SK-MEL-5 (cell line): Measurements from ENCODE around the gene COL27A1. TPM values are rescaled to one million over a fixed set of nuclear protein-coding genes. Genes with fewer than 3 reads are reported as not detected.
"Not testable (repeated sequence)": the region's sequence is repeated elsewhere in the genome, so short reads cannot be mapped to it uniquely, and the experiment has no call there.

ENCODE experiments used
- DNase-seq: peaks from one replicate; pipeline ENCODE4 v3.0.0-alpha.2; 2016; ENCODE audit warnings: low read depth, low spot score
- in situ Hi-C: cut with HindIII; loops from 2 replicates; pipeline ENCODE4 v1.10.0; 2016; ENCODE audit warnings: low sequenced_read_pairs, high pct_unique_total_duplicates, low pct_unique_long_range_greater_than_20kb
- total RNA-seq: library from RNA; depleted of rRNA; stranded (reverse); fragments of >200 nt; shearing (Covaris generic); gene quantifications from 2 replicates; pipeline ENCODE4 v1.2.3, GENCODE V29; 2014

The COL27A1 gene
- total RNA-seq, 1 experiment from 2014 or later, result 0.90 TPM

DNA sequence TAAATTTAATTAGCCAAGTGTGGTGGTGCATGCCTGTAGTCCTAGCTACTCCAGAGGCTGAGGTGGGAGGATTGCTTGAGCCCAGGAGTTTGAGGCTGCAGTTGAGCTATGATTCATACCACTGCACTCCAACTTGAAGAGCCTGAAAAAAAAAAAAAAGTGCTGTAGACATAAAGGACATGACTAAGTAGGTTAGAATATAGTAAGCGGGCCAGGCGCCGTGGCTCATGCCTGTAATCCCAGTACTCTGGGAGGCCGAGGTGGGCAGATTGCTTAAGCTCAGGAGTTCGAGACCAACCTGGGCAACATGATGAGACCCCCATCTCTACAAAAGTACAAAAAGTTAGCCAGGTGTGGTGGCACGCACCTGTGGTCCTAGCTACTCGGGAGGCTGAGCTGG is 165.4 kb downstream of the COL27A1 start:
- DNase-seq, result not testable (repeated sequence)

DNA sequence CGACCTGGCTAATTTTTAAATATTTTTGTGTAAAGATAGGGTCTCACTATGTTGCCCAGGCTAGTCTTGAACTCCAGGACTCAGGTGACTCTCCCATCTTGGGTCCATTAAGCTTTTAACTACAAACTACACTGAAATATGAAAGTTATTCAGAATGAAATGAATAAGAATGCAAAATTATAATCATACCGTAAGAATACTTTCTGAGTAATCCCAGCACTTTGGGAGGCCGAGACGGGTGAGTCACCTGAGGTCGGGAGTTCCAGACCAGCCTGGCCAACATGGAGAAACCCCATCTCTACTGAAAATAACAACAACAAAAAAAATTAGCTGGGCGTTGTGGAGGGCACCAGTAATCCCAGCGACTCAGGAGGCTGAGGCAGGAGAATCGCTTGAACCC is 166.4 kb downstream of the COL27A1 start:
- no peak for DNase-seq
- in situ Hi-C loops, result no loop called here

More for the DNA sequence above, 165.4 kb downstream of the COL27A1 start:
- in situ Hi-C loops, result not testable (repeated sequence)

DNA sequence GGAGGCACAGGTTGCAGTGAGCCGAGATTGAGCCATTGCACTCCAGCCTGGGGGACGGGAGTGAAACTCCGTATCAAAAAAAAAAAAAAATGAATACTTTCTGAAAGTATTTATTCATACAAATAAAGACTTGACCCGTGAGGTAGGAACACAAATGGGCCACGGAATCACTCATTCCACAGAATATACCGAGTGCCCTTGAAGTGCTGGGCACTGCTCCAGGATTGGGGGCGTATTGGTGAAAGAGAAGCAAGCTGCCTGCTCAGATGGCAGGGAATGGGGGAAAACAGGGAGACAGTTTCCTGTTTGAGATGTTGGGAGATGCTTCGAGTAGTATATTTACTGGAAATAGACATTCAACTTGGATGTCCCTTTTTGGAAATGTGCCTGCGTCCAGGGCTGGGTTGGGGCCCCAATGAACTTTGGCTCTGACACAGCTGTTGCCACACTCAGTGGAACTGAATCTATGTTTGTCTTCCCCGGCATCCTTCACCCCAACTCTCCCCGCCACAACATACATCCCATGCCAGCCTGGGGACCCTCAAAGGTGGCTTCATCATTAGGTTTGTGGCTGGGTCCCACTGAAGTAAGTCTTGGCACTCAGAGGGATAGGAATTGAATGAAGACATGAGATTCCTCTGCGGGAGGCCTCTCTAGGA is 167.0 kb downstream of the COL27A1 start:
- DNase-seq, in situ Hi-C loops: not testable (repeated sequence)

DNA sequence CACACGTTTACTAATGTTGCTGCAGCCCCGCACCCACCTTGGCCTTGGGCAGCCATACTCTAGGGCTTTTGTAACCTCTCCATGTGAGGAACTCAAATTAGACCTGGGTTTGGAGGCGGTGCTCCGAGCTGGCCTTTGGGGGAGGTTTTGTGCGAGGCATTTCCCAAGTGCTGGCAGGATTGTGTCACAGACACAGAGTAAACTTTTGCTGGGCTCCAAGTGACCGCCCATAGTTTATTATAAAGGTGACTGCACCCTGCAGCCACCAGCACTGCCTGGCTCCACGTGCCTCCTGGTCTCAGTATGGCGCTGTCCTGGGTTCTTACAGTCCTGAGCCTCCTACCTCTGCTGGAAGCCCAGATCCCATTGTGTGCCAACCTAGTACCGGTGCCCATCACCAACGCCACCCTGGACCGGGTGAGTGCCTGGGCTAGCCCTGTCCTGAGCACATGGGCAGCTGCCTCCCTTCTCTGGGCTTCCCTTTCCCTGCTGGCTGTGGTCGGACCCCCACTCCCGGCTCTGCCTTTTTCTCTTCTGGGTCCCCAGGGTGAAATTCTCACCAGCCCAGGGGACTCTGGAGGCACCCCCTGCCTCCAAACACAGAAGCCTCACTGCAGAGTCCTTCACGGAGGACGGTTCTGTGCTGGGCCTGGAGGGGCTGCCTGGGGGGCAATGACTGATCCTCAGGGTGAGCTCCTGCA is 167.6 kb downstream of the COL27A1 start, which contains the start of gene ORM1:
TSS of gene ORM1 (plus strand) at position 268 of the 701 bp plus-strand sequence. CDS start at position 304, 36 bp downstream.
- in situ Hi-C loops, DNase-seq: not testable (repeated sequence)

DNA sequence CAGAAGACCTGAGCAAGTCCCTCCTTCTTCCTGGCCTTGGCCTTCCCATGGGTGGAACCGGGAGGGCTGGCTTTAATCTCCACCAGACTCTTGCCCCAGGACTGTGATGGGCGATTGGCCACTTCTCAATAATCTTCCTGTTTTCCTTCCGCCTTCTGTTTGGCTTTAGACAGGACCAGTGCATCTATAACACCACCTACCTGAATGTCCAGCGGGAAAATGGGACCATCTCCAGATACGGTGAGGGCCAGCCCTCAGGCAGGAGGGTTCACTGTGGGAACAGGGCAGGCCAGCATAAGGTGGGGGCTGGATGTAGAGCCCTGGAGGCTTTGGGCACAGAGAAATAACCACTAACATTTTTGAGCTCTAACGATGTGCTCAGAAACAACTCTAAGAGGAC is 168.5 kb downstream of the COL27A1 start:
- DNase-seq, in situ Hi-C loops: not testable (repeated sequence)

DNA sequence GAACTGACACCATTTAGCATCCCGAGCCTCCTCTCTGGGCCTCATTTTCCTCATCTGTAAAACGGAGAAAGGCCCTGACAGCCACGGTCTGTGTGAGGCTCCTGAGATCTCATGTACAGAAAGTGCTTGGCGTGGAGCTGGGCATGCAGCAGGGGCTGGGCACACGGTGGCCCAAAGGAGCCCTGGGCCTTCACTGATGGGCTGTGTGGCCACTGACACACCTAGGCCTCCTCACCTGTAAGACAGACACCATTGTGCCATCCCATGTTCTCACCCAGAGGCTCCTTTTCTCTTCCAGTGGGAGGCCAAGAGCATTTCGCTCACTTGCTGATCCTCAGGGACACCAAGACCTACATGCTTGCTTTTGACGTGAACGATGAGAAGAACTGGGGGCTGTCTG is 169.2 kb downstream of the COL27A1 start:
- in situ Hi-C loops, result no loop called here
- no peak for DNase-seq

DNA sequence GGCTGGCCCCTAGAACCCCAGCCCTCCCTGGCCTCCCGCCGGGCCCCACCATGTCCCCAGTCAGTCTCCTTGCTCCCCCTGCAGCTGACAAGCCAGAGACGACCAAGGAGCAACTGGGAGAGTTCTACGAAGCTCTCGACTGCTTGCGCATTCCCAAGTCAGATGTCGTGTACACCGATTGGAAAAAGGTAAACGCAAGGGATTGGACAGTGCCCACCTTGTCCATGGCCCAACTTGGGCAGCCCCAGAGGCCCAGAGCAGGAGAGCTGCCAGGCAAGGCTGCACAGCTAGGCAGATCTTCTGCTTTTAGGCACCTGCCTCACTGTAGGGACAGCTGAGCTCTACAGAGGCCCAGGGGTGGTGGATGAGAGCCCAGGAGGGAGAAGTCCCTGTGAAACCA is 169.6 kb downstream of the COL27A1 start:
- in situ Hi-C loops, DNase-seq: not testable (repeated sequence)

DNA sequence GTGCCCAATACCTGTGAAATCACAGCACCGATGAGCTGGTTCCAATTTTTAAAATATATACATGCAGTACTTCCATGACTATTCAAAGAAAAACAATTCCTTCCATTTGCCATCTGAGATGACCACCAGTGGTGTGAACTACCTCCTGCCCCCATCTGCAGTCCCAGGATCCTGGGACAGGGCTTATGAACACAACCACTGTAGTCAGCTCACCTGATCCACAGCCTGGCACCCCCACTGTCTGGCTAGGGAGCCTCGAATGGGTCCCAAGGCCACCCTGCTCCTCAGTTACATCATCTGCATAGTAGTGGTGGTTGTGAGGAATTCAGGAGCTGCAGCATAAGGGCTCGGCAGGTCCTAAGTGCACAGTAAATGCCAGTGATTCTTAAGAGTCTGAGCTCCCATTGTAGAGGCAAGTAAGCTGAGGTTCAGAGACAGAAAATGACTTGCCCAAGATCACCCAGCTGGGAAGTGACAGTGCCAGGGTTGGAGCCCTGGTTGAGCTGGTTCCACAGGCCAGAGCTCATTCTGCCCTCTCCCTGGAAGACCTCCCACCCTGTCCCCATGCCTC is 170.4 kb downstream of the COL27A1 start:
- in situ Hi-C loops, DNase-seq: not testable (repeated sequence)

DNA sequence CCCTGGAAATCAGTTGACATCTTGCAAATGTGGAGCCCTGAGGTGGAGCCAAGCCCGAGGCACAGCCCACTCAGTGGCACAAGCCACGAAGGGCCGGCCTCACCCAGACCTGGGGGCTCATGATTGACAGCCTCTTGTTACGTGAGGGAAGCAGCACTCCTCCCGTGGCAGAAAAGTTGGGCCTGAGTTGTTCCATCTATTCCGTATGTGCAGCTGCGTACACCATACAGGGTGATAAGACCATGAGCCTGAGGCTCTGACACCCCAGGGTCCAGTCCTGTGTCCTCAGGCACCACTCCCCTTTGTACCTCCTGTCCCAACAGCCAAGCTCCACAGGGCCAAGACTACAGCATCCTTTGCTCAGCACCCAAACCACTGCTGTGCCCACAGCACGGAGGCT is 172.4 kb downstream of the COL27A1 start:
- in situ Hi-C loops, result no loop called here

DNA sequence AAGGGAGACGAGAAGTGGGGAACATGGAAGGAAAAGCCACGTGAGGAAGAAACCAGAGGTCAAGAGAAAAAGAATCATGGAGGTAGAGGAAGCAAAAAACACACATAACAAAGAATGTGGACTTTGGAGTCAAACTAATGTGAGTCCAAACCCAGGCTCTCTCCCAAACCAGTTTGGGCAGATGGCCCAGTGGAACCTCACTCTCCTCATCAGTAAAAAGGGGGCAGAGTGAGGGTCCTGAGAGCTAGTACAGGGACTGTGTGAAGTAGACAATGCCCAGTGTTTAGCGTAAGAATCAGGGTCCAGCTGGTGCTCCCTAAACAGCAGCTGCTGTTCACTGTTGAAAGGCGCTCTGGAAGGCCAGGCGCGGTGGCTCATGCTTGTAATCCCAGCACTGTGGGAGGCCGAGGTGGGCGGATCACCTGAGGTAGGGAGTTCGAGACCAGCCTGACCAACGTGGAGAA is 173.1 kb downstream of the COL27A1 start:
- DNase-seq, in situ Hi-C loops: not testable (repeated sequence)

More for the DNA sequence above, 172.4 kb downstream of the COL27A1 start:
- DNase-seq, result no peak

DNA sequence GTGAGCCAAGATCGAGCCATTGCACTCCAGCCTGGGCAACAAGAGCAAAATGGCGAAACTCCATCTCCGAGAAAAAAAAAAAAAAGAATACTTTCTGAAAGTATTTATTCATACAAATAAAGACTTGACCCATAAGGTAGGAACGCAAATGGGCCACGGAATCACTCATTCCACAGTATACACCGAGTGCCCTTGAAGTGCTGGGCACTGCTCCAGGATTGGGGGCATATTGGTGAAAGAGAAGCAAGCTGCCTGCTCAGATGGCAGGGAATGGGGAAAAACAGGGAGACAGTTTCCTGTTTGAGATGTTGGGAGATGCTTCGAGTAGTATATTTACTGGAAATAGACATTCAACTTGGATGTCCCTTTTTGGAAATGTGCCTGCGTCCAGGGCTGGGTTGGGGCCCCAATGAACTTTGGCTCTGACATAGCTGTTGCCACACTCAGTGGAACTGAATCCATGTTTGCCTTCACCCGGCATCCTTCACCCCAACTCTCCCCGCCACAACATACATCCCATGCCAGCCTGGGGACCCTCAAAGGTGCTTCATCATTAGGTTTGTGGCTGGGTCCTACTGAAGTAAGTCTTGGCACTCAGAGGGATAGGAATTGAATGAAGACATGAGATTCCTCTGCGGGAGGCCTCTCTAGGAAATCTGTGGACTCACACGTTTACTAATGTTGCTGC is 173.7 kb downstream of the COL27A1 start:
- DNase-seq, in situ Hi-C loops: not testable (repeated sequence)

DNA sequence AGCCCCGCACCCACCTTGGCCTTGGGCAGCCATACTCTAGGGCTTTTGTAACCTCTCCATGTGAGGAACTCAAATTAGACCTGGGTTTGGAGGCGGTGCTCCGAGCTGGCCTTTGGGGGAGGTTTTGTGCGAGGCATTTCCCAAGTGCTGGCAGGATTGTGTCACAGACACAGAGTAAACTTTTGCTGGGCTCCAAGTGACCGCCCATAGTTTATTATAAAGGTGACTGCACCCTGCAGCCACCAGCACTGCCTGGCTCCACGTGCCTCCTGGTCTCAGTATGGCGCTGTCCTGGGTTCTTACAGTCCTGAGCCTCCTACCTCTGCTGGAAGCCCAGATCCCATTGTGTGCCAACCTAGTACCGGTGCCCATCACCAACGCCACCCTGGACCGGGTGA is 174.3 kb downstream of the COL27A1 start, which contains the start of gene ORM2:
TSS of gene ORM2 (plus strand) at position 245 of the 398 bp plus-strand sequence. CDS start at position 281, 36 bp downstream.
- DNase-seq, in situ Hi-C loops: not testable (repeated sequence)

DNA sequence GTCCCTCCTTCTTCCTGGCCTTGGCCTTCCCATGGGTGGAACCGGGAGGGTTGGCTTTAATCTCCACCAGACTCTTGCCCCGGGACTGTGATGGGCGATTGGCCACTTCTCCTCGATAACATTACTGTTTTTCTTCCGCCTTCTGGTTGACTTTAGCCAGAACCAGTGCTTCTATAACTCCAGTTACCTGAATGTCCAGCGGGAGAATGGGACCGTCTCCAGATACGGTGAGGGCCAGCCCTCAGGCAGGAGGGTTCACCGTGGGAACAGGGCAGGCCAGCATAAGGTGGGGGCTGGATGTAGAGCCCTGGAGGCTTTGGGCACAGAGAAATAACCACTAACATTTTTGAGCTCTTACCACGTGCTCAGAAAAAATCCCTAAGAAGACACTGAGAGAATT is 175.3 kb downstream of the COL27A1 start:
- in situ Hi-C loops, result no loop called here
- DNase-seq, result no peak

DNA sequence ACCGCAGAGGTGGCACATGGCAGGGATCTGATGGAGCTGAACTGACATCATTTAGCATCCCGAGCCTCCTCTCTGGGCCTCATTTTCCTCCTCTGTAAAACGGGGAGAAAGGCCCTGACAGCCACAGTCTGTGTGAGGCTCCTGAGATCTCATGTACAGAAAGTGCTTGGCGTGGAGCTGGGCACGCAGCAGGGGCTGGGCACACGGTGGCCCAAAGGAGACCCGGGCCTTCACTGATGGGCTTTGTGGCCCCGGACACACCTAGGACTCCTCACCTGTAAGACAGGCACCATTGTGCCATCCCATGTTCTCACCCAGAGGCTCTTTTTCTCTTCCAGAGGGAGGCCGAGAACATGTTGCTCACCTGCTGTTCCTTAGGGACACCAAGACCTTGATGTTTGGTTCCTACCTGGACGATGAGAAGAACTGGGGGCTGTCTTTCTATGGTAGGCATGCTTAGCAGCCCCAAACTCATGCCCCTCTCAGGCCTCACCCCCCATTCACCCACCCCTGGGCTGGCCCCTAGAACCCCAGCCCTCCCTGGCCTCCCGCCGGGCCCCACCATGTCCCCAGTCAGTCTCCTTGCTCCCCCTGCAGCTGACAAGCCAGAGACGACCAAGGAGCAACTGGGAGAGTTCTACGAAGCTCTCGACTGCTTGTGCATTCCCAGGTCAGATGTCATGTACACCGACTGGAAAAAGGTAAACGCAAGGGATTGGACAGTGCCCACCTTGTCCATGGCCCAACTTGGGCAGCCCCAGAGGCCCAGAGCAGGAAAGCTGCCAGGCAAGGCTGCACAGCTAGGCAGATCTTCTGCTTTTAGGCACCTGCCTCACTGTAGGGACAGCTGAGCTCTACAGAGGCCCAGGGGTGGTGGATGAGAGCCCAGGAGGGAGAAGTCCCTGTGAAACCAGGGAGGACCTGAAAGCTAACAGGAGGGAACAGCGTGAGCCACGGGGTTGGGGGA is 176.2 kb downstream of the COL27A1 start:
- DNase-seq, in situ Hi-C loops: not testable (repeated sequence)

DNA sequence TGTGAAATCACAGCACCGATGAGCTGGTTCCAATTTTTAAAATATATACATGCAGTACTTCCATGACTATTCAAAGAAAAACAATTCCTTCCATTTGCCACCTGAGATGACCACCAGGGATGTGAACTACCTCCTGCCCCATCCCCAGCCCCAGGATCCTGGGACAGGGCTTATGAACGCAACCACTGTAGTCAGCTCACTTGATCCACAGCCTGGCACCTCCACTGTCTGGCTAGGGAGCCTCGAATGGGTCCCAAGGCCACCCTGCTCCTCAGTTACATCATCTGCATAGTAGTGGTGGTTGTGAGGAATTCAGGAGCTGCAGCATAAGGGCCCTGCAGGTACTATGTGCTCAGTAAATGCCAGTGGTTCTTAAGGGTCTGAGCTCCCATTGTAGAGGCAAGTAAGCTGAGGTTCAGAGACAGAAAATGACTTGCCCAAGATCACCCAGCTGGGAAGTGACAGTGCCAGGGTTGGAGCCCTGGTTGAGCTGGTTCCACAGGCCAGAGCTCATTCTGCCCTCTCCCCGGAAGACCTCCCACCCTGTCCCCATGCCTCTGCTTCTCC is 177.2 kb downstream of the COL27A1 start:
- DNase-seq, in situ Hi-C loops: not testable (repeated sequence)

DNA sequence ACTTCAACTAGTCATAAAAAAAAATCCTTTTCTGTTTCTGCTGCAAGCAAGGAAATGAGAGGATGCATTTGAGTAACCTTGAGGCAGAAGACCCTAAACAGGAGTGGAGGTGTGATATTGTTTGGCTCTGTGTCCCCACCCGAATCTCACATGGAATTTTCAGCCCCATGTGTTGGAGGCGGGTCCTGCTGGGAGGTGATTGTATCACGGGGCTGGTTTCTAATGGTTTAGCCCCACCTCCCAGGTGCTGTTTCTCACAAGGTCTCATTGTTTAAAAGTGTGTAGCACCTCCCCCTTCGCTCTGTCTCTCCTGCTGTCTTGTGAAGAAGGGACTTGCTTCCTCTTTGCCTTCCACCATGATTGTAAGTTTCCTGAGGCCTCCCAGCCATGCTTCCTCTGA is 178.4 kb downstream of the COL27A1 start:
- DNase-seq, in situ Hi-C loops: not testable (repeated sequence)
